ENCODE measurements around the gene TTC34. TPM values are rescaled to one million over a fixed set of nuclear protein-coding genes. Genes with fewer than 3 reads are reported as not detected.
"Not testable (repeated sequence)": the region's sequence is repeated elsewhere in the genome, so short reads cannot be mapped to it uniquely, and the experiment has no call there.

The TTC34 gene
- total RNA-seq, 1 experiment from 2014 or later: 0.79 TPM

- H3K36me3 ChIP-seq (ENCODE audit: control insufficient read depth, insufficient read depth, low read length); H3K4me1 Mint-ChIP-seq (ENCODE audit: low read depth, unreplicated experiment); CTCF ChIA-PET; H3K4me3 ChIP-seq (ENCODE audit: low read depth, low read length); H3K9me3 Mint-ChIP-seq (ENCODE audit: unreplicated experiment); H3K27ac Mint-ChIP-seq (ENCODE audit: unreplicated experiment); BruUV-seq (replicated peaks); H3K4me1 ChIP-seq; H3K4me3 Mint-ChIP-seq (ENCODE audit: unreplicated experiment); H3K27me3 ChIP-seq (replicated peaks; ENCODE audit: control insufficient read depth, insufficient read depth, low read length); intact Hi-C loops (cut with micrococcal nuclease; ENCODE audit: unreplicated experiment); H3K9me3 ChIP-seq; POLR2A ChIA-PET; H3K36me3 Mint-ChIP-seq (ENCODE audit: insufficient read depth, unreplicated experiment): not testable (repeated sequence)
- peak in 1 of 2 experiments; percentile 50 for DNase-seq
- peaks cover 21% of the 10 kb centered on the region for H3K27me3 Mint-ChIP-seq (ENCODE audit: insufficient read depth, unreplicated experiment)
Measured at GRCh38 chr1:2652926-2653571, 148.4 kb downstream of the TTC34 start.

- H3K27me3 ChIP-seq (replicated peaks; ENCODE audit: control insufficient read depth, insufficient read depth, low read length); H3K9me3 Mint-ChIP-seq (ENCODE audit: unreplicated experiment); H3K36me3 ChIP-seq (ENCODE audit: control insufficient read depth, insufficient read depth, low read length); H3K4me1 ChIP-seq; CTCF ChIA-PET; H3K9me3 ChIP-seq; H3K36me3 Mint-ChIP-seq (ENCODE audit: insufficient read depth, unreplicated experiment); H3K4me1 Mint-ChIP-seq (ENCODE audit: low read depth, unreplicated experiment); POLR2A ChIA-PET; H3K27ac Mint-ChIP-seq (ENCODE audit: unreplicated experiment); intact Hi-C loops (cut with micrococcal nuclease; ENCODE audit: unreplicated experiment); H3K4me3 Mint-ChIP-seq (ENCODE audit: unreplicated experiment); H3K4me3 ChIP-seq (ENCODE audit: low read depth, low read length); BruUV-seq (replicated peaks): not testable (repeated sequence)
- DNase-seq: peak in 1 of 2 experiments; percentile 29
- H3K27me3 Mint-ChIP-seq (ENCODE audit: insufficient read depth, unreplicated experiment): peaks cover 21% of the 10 kb centered on the region
Measured at GRCh38 chr1:2652152-2652925, 149.2 kb downstream of the TTC34 start.

- intact Hi-C loops (cut with micrococcal nuclease; ENCODE audit: unreplicated experiment): no loop called here
- BruUV-seq (replicated peaks): no TSS peak
Measured at GRCh38 chr1:2650967-2651645, 150.4 kb downstream of the TTC34 start.

More at GRCh38 chr1:2650967-2651645, 150.4 kb downstream of the TTC34 start:
- H3K4me3 Mint-ChIP-seq (ENCODE audit: unreplicated experiment): no peak overlapping the region
- H3K36me3 Mint-ChIP-seq (ENCODE audit: insufficient read depth, unreplicated experiment): no peaks in the 10 kb centered on the region
- H3K4me1 Mint-ChIP-seq (ENCODE audit: low read depth, unreplicated experiment): no peaks in the 10 kb centered on the region
- H3K9me3 Mint-ChIP-seq (ENCODE audit: unreplicated experiment): no peaks in the 10 kb centered on the region
- H3K9me3 ChIP-seq: 0 out of 2 replicates have a peak, but pooled peaks cover 5% of the 10 kb centered on the region
- no peak overlapping the region for H3K27ac Mint-ChIP-seq (ENCODE audit: unreplicated experiment)
- H3K36me3 ChIP-seq (ENCODE audit: control insufficient read depth, insufficient read depth, low read length): no peaks in the 10 kb centered on the region
- peak in 1 of 2 experiments; percentile 15 for DNase-seq
- H3K4me1 ChIP-seq: no peaks in the 10 kb centered on the region
- H3K4me3 ChIP-seq (ENCODE audit: low read depth, low read length): no peak overlapping the region
- ChIA-PET CTCF (no interaction called here), POLR2A (no interaction called here)
- peaks cover 1% of the 10 kb centered on the region for H3K27me3 ChIP-seq (replicated peaks; ENCODE audit: control insufficient read depth, insufficient read depth, low read length)
- TF ChIP-seq CTCF (IDR thresholded peaks at IDR 0.05; ENCODE audit: insufficient read depth in 1 of 2, low read depth in 1 of 2, low read length in 1 of 2, severe bottlenecking in 1 of 2, unreplicated experiment in 1 of 2): no peak
- H3K27me3 Mint-ChIP-seq (ENCODE audit: insufficient read depth, unreplicated experiment): peaks cover 21% of the 10 kb centered on the region
